Activated CD8-positive, alpha-beta memory T cell treated with anti-CD3 and anti-CD28 coated beads for 1 hour (primary cell): ENCODE measurements around the gene WNK1.
"Not testable (repeated sequence)": the region's sequence is repeated elsewhere in the genome, so short reads cannot be mapped to it uniquely, and the experiment has no call there.

ENCODE experiments used
- DNase-seq, 2 donors: peaks; one replicate each; pipeline ENCODE4 v3.0.0-alpha.2; 2020; ENCODE audit warnings: low read depth in 1 of 2; ENCODE audit errors: extremely low read depth in 1 of 2

WNK1 gene

DNA sequence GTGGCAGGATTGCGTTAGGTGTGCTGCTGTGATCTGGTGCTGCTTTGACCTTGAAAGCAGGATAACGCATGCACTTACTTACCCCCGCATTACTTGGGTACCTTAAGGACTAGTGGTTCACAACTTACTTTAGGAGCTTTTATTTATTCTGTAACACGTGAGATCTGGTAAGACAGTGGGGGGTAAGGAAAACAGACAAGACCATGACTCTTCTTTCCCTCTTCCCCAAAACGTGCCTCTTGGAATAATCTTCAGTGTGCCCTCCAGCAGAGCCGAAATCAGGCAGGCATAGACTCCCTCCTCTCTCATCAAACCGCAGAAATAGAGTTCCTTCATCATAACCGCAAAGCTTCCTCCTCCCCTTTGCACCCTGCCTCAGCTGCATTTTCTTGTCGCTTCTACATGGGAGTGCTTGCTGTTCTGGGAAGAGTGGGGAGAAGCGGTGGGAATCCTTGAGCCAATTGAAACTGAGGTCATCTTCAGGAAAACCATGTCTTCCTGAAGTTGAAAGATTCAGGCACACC is 153.7 kb downstream of the WNK1 start:
- DNase-seq: no peak

DNA sequence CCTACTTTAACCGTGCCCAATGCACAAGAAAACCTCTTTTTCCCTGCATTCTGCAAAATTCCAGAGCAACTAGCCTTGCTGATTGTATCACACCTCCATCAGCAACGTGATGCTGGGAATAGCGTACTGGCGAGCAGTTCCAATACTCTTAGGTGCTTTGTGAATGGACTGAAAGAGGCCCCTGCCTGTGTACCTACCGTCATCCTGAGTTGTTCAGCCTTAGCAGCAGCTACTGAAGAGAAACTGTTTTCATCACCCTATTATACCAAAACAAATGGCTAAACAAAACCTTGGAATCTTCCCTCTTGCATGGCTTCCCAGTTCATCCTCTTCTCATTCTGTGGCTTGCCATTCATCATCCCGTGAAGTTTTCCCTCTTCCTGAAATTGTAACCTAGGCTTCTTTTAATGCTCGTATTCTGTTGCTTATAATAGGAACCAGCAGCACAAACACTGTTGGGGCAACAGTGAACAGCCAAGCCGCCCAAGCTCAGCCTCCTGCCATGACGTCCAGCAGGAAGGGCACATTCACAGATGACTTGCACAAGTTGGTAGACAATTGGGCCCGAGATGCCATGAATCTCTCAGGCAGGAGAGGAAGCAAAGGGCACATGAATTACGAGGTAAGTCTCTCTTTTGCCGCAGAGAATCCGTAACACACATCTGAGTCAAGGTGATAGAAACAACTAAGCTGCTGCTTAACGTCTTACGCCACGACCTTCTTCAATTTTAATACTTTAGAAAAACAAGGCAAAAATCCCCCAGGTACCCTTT is 155.2 kb downstream of the WNK1 start:
- DNase-seq: no peak

DNA sequence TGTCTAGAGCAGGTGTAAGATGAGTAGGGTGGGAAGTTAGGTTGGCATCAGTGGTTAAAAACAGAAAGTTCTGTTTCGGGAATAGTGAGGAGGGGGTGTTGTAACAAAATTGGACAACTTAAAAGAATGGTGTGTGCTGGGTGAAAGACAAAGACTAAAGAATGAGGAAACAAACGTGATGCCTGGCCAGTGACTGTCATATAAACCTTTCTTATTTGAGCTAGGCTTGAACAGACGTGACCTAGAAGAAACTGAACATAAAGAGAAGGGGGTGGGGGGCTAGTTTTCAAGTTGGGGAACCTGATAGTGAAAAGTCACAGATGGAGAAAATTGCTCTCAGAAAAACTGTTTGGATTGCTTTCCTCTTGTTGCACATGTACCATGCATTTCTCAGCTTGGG is 157.5 kb downstream of the WNK1 start:
- DNase-seq: no peak

DNA sequence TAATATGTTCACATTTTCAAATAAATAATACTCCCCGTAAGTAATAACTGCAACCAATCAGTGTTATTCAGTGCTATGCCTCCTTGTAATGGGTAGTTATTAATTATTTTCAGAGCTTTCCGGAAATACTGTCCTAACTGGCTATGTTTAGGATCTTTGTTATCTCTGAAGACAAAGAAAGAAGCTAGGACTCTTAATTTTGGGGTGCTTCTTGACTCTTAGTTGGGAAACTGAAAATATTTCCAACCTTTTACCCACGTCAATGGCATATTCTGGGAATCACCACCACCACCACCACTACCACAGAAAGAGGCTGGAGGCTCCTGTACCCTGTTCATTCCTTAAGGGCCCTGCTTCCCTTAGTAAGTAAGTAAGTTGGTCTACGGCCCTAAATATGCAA is 158.0 kb downstream of the WNK1 start:
- no peak for DNase-seq

DNA sequence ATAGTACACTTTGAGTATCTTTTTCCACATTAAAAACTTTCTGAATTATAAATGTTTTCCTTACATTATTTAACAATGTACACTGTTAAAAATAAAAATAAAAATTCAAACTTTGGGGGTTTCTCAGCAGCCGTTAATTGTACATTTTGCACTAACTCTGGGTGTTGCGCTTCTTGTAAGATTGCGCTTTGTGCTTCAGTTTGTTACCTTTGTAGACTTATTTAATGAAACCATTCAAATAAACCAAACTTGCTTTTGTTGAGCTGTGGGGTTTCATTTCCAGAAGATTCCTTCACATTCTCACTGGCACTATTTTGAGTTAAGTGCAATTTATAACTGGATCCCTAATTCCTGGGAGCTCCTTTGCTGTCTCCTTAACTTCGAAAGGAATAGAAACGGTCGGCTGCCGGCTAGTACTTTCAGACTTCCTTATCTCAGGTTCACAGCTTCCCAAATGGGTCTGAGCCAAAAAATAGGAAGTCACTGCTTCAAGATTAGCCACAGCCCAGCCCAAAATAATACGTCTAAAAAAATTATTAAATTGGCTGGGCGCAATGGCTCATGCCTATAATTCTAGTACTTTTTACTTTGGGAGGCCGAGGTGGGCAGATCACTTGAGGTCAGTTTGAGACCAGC is 158.9 kb downstream of the WNK1 start:
- no peak for DNase-seq

DNA sequence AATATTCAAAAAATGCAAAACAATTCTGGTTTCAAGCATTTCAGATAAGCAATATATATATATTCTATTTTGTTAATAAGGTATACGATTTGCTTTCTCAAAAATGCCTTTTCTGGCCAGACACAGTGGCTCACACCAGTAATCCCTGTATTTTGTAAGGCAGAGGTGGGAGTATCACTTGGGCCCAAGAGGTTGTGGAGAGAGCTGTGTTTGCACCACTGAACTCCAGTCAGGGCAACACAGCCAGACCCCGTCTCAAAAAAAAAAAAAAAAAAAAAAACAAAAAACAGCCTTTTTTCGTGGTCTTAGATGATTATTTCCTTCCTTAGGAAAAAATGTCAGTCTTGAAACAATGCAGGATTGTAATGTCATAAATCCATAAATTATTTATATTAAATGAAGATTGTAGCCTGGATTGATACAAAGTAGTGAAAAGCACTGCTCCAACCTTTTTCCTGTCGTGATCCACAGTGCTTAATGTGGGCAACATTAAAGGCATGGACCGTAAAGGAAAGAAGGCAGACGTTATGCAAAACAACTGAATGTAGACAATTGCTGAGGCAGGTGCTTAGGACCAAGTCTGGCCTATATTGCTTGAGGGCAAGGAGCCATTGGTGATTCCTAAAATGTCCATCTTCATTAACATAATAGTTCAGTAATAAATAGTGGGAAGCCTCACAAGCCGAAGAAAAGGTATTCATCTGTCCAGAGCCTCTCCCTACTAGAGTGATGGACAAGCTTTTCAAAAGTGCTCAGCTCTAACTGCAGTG is 160.3 kb downstream of the WNK1 start:
- DNase-seq: no peak

DNA sequence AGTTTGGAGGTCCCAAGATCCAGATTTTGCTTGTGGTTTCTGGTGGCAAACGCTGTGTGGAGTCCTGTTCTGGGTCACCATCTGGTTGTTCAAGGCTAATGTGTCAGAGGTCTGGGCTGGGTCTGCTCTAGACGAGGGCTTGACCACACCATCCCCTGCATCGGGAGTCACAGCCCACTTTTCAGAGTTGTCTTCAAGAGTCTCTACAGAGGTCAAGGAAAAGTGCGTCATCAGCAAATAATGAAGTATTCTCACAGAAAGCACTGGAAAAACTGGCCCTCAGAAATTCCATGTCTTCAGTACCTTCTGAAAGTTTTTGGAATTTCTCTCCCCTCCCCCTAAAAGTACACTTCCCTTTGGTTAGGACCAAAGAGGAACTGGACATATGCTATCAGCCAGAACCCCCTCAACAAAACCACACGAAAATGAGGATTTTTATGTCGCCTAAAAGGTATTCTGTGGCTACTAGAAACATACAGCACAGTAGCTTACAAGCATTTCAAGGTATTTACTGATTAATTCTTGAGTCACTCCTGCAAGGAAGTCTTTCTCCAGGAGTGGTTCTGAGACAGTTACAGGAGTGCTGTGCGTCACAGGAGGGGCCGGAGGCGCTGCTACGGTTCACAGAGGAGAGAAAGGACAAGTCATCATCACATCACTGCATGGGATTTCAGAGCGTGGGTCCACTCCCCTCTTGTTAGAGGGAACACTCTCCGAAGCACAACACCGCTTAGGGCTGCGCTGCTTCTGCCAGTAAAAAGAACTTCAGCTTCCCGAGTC is 161.7 kb downstream of the WNK1 start:
- DNase-seq: no peak

DNA sequence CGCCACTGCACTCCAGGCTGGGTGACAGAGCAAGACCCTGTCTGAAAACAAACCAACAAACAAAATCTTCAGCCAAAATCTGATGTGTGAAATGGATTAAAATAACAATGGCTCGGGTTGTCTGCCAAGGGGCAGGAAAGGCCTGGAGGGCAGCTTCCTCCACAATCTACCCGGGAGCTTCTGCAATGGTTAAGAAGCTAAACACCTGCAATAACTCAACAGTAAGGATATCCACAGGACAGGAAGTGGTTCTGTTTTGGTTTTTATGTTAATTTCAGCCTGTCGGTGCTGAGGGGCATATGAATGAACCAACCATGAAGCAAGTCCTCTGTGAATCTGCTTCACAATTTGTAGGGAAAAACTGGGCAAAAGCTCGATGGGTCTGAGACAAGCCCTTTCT is 162.7 kb downstream of the WNK1 start:
- DNase-seq: no peak

DNA sequence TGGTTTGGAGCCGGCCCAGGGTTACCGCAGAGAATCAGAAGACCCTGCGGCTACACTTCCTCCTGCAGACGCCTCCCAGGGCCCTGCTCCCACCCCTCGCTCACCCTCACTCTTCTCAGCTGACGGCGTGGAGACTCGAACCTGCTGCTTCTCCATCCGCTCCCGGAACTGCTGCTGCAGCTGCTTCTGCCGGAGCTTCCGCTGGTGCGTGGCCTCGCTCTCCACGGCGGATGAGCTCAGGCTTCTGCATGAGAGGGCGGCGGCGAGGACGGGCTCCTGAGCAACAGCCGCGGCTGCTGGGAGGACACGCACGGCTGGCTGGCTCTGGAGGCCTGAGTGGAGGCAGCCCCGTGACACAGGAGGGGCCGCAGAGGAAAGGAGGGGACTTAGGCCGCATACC is 163.9 kb downstream of the WNK1 start:
- DNase-seq: no peak

DNA sequence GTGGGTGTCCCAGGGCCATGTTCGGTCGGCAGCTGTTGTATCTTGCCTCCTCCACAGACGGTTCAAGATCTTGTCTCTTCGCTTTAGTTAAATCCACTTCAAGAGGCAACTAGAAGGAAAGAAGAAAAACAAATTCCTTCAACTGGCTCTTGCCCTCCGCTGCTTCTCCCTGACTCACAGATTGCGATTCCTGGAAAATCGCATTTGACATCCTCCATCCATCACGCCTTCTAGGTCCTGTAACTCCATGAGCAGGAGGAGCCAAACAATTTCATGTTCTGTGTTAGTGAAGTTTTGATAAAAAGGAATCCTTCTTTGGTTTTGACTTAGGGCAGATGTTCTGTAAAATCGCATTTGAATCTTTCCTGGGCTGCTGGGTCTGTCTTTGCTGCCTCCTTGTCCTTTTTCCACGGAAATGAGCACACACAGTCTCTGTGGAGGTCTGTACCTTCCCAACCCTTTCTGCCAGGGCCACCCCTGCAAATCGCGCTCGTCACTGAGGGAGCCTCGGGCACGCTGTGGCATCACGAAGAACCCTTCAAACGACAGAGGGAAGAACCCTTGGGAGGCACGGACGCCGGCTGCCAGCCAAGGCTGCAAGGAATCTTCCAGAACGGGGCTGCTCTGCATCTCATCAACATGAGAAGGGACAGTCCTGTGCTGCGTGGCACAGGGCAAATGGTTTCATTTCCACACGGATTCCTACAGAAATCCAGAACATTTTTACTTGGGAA is 164.5 kb downstream of the WNK1 start:
- no peak for DNase-seq

DNA sequence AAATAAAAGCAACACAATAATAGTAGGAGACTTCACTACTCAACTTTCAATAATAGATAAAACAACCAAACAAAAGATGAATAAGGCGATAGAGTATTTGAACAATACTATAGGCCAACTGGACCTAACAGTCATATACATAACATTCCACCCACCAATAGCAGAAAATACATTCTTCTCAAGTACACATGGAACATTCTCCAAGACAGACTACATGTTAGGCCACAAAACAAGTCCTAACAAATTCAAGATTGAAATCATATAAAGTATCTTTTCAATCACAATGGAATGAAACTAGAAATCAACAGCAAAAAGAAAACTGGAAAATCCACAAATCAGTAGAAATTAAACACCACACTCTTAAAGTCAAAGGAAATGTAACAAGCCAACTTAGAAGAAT is 168.3 kb downstream of the WNK1 start:
- DNase-seq: no peak

DNA sequence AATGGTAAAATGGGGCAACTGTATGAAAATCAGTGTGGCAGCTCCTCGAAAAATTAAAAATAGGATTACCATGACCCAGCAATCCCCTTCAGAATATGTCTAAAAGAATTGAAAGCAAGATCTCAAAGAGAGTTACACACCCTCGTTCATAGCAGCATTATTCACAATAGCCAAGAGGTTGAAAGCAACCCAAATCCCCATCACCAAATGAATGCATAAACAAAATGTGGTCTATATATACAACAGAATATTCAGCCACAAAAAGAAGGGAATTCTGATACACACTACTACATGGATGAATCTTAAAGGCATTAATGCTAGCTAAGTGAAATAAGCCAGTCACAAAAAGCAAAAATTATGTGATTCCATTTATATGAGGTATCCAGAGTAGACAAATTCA is 169.9 kb downstream of the WNK1 start:
- DNase-seq: no peak

DNA sequence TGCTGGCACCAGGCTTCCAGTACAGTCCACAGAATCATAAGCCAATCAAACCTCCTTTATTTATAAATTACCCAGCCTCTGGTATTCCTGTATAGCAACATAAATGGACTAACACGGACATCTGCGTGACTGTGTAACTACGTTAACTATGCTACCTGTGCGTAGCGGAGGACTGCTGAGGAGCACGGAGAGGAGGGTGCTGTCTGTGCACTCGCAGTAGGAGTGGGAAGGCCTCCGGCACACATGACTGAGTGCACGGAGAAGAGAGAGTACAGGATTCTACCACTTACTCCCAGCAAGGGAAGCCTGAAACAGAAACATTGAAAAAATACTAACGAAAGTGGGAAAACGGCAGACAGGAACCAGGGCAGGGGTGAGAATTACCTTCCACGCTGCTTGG is 174.3 kb downstream of the WNK1 start:
- DNase-seq: no peak

DNA sequence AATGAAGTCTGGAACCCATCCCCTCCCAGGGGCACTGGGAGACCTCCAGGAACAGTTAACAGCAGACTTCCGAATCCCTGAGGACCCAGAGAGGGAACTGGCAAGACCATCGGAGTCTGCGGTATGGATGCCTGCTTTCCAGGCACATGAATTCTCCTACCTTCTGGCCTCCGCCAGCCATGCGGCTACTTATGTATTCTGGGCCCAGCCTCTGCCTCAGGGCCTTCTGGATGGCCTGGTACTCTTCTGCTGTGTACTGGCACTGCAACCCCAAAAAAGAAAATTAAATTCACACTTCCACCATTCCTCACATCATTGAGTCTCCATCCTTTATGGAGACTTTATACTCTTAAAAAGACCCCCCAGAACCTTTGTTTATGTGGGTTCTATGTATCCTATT is 178.7 kb downstream of the WNK1 start:
- no peak for DNase-seq

DNA sequence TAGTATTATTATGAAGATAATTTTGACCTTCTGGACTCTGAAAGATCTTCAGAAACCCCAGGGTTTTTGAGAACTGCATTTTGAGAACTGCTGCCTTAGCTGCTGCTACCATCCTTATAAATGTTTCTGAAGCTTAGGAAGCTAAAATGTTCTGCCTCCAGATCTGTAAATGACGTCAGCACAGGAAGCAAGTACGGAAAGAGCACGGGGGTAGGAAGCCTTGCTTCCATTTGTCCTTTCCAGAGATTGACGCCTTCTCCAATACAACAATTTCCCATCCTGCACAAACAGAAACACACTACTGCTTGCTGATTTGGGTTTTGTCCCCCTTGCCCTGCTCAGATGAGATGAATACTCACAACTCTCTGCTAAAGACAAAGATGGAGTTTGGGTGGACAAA is 179.2 kb downstream of the WNK1 start:
- no peak for DNase-seq

DNA sequence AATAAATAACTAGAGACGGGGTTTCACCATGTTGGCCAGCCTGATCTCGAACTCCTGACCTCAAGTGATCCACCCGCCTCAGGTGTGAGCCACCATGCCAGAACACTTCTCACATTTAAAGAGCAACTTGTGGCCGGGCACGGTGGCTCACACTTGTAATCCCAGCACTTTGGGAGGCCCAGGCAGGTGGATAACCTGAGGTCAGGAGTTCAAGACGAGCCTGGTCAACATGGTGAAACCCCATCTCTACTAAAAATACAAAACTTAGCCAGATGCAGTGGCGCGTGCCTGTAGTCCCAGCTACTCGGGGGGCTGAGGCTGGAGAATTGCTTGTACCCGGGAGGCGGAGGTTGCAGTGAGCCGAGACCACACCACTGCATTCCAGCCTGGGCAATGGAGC is 183.5 kb downstream of the WNK1 start:
- DNase-seq: not testable (repeated sequence)

DNA sequence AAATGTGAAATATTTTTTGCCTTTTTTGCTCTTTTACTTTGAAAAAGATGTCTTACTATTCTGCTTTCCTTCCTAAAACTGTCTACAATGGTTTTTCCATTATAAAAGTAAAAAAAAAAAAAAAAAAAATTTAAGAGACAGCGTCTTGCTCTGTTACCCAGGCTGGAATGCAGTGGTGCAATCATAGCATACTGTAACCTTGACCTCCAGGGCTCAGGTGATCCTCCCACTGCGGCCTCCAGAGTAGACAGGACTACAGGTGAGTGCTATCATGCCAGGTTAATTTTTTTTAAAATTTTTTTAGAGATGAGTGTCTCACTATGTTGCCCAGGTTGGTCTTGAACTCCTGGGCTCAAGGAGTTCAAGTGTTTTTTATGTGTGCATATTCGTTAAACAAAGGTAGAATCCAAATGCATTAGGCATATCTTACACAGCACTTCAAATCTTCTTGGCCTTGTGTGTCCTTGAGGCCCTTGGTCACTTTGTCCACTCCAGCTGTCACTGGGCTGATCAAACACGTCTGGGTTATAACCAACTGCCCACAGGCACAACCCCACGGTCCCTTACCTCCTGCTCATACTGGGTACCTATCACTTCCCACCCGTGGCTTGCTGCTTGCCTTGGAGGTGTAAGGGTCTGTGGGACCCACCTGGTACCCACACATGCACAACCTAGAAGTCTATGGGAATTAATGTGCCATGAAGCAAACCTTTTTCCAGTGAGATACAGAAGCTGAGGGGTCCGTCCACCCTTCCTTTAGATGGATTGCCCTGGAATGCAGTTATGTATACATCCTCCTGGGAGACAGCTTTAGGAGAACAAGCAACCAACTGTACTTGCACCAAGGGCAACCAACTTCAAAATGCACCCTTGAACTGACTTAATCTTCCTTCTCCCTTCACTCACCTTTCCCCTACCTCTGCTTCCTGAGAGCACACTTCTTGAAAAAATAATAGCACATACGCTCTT is 184.3 kb downstream of the WNK1 start:
- no peak for DNase-seq

DNA sequence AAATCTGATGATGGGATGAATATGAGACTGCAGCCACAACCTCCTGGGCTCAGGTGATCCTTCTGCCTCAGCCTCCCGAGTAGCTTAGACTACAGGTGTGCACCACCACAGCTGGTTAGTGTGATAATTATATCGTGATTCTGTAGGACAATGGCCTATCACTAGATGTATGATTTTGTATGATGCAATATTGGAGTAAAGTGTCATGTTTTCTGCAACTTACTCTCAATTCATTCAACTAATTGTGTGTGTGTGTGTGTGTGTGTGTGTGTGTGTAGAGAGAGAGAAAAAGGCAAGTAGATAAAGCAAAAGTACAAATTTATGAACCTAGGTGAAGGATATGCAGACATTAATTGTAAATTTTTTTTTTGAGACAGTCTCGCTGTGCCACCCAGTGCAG is 186.4 kb downstream of the WNK1 start:
- DNase-seq: no peak

DNA sequence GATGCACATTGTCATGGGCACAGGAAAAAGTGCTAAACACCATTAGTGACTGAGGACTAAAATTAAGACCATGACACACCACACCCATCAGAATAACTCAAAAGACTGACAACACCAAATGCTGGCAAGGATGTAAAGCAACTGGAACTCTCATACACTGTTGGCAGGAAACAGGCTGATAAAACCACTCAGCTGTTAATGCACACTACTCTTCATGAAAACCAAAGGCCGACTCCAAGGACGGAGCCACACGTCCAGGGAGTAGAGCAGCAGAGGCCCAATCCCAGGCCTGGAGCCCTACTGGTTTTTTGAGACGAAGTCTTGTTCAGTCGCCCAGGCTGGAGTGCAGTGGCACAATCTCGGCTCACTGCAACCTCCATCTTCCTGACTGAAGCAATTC is 190.7 kb downstream of the WNK1 start:
- DNase-seq: no peak
